MV-4-11 (cell line): ENCODE measurements around the gene METTL3.
A peak's percentile ranks its signal among the peaks of the same experiment; 100 is the strongest.

Experiments
- DNase-seq: peaks from one replicate; lab custom pipeline; 2025; lab: John Stamatoyannopoulos, UW

Gene METTL3

DNA sequence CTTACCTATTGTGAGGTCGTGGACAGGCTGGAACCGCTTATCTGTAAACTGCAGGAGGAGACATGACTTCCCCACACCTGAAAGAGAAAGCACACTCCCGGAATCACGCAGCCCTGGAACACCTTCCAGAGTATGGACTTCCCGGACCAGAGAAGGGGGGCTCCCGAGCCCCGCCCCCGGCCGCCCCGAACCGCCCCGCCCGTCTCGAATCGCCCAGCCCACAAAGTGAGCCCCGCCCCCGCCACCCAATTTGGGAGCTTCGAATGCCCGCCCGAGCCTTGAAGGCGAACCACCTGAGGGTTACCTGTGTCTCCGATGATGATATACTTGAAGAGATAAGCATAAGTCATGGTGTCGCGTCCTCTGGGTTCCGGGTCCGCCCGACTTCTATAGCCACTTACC, 34.6 kb downstream of the METTL3 start:
- DNase-seq = no peak

DNA sequence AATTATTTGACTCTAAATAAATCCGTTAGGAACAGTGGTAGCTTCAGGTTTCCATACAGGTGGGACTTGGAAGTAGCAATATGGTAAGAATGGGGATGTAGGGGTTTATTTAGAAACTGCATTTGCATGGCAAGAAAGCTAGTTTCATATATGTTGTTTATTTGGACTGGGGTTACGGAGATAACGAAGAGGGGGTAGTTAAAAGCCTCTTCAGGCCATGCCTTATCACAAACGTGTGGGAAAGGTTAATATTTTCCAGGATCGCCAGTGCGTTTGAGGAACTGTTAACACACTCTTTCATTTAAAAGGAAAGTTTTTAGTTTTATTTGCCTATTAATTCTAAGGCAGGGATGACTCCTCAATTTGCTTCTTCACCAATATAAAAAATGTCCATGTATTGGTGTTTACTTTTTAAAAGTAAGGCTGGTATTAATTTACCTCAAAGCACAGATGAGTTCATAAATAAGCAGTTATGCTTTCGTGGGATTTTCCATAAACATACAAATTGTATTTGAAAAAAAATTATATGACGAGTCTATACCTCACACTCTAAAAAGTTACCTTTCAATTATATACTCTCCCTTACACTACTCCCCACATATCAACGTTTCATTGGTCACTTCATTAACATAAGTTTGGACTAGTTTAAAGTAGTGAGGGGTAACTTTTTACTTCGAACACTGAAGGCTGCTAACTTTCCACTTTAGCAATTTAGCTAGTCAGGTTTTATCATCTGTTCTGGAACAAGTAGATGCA, 35.2 kb downstream of the METTL3 start:
- DNase-seq = no peak

DNA sequence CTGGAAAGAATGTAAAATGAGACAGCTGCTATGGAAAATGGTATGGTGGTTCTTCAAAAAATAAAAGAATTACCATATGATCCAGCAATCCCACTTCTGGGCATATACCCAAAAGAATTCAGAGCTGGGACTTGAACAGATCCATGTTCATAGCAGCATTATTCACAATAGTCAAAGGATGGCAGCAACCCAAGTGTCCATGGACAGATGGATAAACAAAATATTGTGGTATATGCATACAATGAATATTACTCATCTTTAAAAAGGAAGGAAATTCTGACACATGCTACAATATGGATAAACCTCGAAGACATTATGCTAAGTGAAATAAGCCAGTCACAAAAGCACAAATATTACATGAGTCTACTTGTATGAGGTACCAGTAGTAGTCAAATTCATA, 43.5 kb downstream of the METTL3 start:
- DNase-seq = no peak

DNA sequence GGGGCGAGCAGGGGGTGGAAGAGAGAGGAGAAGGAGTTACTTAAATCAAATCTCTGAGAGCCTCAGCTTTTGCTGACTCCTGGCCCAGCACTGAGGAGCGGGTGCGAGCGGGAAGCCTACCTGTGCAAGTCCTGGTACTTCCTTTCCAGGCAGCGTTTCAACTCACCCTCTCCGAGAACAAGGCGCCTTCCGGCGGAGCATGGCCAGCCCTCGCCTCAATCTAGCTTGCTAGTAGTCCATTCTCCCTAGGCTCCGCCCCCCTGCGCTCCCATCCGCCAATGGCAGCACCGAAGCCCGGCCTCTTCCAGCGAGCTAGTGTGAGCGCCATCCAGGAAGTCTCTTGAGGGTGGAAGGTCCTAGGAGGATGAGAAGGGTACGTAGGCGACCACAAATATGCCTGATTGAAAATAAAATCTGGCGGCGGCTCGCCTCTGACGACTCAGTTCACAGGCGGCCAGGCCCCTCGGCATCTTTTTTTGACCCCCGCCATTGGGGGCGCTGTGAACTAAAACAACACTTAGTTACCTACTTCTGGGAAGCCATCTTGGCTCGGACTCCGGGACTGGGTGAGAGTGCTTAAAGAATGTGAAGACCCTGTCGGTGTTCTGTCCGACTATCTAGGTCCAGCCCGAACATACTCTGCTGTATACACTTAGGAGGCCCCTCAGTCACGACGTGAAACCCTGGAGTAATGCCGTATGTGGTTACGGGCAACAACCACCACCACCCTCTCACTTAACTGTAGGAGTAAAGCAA, 55.0 kb downstream of the METTL3 start, which contains the start of gene CHD8:
Gene CHD8 (minus strand): TSS at position 212 of the 756 bp plus-strand sequence. CDS start 24,480 bp downstream, outside the sequence.
- peak; percentile 100 for DNase-seq

DNA sequence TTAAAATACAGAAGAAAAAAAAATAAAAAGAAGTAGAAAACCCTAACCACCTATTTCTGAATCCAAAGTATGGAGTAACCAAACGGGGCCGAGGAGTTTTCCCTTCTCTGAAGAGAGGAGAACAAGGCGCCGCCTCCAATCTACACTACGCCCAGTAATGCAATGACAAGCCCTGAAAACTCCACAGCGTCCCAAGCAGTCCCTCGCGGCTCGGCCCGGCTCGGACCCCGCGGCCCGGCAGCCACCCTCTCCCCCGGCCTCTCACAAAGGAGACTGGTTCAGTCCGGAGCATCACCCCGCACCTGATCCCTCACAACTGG, 55.6 kb downstream of the METTL3 start:
- no peak for DNase-seq

DNA sequence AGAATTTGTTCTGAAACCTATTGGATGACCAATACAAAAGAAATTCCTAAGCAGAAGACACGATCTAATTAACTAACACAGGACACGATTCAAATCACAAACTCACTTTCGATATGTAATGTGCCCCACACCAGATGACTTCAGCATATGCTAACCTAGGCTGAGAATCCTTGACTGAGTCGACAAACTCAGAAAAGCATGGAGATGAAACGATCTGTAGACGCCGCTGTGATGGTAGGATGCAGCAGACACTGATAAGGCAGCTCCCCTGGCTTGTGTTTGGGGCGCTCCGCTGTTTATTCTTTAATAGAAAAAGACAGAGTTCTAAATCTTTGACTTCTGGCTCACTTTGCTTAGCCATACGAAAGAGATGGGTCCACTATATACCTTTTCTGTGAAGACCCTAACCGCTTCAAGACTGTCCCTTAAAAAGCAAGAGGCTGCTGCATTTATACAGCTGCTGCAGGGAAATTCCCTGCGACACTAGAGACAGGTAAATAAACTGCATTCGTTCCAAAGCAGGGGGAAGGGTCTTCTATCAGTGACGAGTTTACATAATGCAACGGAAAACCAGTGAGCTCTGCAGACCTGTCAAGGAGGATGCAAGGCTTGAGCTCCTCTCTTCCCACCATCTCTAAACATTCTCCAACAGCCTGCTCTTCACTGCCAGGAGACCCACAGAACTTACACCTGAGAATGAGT, 56.1 kb downstream of the METTL3 start:
- DNase-seq = no peak

DNA sequence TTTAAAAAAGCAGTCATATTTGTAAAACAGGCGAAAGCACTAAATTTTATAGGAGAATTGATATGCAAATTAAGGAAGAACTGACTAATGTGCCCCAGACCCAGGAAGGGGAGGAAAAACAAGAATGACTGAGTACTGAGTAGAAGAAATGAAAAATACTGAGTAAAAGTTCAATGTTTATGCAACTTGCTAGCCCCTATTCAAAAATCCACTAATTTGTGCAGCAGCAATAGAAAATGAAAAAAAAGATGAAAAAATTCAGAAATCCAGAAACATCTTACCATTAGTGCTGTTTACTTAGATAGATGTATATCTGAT, 61.3 kb downstream of the METTL3 start:
- no peak for DNase-seq
